HG03280 (cell line): Measurements from ENCODE around the gene ADRA1B.

ENCODE experiments used
- ATAC-seq: cut with Tn5 transposase; IDR thresholded peaks from one replicate; pipeline ENCODE4 v1.9.1; 2021; ENCODE audit warnings: mild to moderate bottlenecking, moderate library complexity; ENCODE audit not compliant: unreplicated experiment

Gene ADRA1B

GRCh38 chr5:159915904-159916840 is at the start of gene ADRA1B:
Gene ADRA1B, plus strand, starts transcription at chr5:159916482. Its CDS starts 424 bp downstream, at chr5:159916906.
- no peak for ATAC-seq

GRCh38 chr5:159873680-159874079 is 42.6 kb upstream of the ADRA1B start:
- ATAC-seq, result no peak

- ATAC-seq, result no peak
Measured at GRCh38 chr5:159874263-159874662, 42.0 kb upstream of the ADRA1B start.

GRCh38 chr5:159877016-159877415 is 39.3 kb upstream of the ADRA1B start:
- ATAC-seq, result no peak

DNA sequence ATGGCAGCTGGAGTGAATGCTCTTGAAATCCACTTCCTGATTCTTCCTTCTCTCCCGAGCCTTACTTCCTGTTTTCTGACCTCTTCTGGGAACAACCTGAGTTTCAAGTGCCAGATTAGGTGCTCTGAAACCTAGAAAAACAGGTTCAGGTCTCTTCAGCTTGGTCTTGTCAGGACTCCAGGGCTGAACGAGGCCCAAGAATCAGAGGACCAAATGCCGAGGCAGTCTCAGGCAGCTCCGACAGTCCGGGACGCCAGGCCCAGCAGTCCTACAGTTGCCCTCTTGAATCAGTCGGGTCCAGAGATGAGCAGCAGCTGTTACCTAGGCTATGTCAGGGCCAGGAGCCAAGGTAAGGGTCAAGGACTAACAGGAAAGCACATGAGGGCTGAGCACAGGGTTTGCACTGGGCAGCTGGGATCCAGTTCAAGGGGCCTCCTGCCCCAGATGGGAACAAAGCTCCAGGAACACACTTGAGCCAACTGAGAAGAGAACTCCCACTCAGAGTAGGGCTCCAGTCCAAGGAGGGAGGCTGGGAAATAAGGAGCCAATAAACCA is 38.3 kb upstream of the ADRA1B start:
- no peak for ATAC-seq

GRCh38 chr5:159878988-159879471 is 37.3 kb upstream of the ADRA1B start:
- ATAC-seq, result no peak

GRCh38 chr5:159880676-159881075 is 35.6 kb upstream of the ADRA1B start:
- ATAC-seq, result no peak

DNA sequence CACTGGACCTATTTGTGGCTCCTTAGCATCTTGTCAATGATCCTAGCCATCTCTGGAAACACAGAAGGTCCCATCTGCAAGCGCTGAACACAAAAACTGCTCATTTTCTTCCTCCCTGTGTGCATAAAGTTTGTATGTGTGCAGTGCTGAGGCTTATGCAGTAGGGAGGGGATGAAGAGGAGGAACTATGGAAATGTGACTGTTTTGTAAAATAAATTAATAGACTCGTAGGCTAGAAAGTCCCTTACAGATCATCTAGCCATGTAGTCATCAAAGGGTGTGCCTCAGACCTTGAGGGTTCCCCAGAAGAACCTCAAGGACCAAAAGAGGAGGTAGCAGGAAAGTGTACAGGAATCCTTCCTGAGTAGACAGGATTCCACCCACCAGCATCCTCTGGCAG is 34.3 kb upstream of the ADRA1B start:
- no peak for ATAC-seq

DNA sequence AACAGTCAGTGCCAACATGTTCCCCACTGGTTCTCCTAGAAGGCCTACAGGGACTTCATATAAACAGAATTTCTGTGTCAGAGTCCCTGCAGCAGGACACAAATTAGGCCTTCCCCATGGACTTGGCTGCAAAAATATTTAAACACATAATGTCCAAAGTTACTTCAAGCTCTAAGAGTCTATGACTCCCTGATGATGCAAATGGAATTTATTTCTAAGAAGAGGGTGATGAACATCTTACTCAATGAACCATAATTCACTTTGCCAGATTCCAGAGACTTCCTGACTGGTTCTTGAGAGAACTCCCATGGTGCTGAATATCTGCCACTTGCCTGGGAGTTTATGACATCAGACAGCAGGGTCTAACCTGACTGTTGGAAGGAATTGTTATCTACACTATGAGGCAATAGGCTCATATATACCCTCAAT is 32.7 kb upstream of the ADRA1B start:
- ATAC-seq, result no peak

DNA sequence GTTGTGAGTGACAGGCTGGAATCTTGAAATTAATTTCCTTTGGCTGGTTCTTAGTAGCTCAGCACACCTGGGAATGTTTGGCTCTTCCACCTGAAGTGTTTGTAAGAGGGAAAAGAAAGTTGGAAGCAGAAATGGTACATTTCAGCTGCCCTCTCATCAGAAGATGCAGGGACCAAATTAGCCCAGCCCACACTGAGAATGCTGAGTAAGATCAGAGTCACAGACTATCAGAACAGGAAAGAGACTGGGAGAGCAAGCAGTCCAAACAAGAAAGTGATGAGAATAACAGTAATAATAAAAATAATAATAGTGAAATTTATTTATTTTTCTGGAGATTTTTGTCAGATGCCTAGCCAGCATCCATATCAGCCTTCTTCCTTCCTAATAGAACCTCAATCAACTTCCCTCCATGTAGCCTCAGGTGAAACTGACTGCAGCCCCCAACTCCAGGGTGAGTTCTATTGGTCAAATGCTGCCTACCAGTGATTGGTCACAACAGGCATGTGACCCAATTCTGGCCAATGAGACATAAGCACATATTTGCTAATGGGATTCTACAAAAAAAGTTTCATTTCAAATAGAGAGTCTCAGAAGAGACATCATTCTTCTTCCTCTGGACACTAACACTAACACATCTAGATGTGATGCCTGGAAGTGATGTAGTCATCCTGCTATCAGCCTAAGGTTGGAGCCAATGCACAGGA is 31.2 kb upstream of the ADRA1B start:
- no peak for ATAC-seq

DNA sequence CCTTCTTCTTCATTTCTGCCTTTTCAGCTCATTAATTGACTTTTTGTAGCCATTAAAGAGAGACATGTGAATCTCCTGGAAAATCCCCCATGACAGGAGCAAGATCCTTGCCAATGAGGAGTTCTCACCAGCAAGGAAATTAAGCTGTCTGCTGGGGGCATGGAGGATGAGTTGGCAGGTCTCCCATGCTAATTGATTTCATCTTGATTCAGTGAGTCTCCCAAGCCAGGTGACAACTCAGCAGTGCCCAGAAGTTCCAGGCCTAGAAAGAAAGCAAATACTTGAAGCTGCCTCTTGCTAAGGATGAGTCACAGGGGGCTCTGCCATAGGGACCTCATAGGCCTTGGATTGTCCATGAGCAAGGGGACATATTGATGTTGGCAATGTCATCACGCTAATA is 30.0 kb upstream of the ADRA1B start:
- no peak for ATAC-seq

- no peak for ATAC-seq
Measured at GRCh38 chr5:159887050-159887449, 29.2 kb upstream of the ADRA1B start.

DNA sequence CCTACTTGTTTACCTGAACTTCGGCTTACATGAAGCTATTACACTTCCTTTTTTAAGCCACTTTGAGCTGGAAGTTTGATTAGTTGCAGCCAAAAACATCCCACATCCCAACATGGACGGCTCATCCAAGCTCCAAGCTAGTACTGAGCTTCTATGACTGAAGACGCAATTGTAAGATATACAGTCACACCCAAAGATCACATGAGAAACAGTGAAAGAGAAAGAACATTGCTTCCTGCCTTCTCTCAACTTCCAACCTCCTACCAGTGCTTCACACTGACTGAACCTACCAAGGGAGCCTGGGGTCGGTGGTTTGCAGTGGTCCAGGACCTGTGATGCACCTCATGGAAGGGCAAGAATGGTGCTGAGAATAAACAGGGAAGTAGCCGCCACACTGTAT is 27.4 kb upstream of the ADRA1B start:
- no peak for ATAC-seq

DNA sequence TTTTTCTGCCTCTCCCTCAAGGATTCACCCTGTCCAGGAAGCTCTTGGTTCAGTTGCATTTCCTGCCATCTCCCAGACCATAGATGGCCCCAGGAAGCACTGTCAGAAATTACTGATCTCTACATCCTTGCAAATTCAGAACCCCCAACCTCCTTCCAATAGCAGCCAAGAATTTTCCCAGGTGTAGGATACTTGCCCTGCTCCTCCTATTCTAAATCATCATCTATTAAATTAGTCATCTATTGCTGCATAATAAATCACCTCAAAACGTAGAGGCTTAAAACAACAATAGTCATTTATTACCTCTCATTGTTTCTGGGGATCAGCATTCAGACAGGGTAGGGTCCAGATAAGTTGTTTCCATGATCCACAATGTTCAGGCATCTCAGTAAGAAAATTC is 26.1 kb upstream of the ADRA1B start:
- no peak for ATAC-seq

- no peak for ATAC-seq
Measured at GRCh38 chr5:159891371-159891770, 24.9 kb upstream of the ADRA1B start.

- no peak for ATAC-seq
Measured at GRCh38 chr5:159893040-159893695, 23.1 kb upstream of the ADRA1B start.

- ATAC-seq, result no peak
Measured at GRCh38 chr5:159894149-159894720, 22.0 kb upstream of the ADRA1B start.

- no peak for ATAC-seq
Measured at GRCh38 chr5:159897786-159898393, 18.4 kb upstream of the ADRA1B start.

GRCh38 chr5:159899067-159900049 is 16.9 kb upstream of the ADRA1B start:
- no peak for ATAC-seq
